Activated CD8-positive, alpha-beta T cell treated with anti-CD3 and anti-CD28 coated beads for 36 hours (primary cell): Measurements from ENCODE around the gene CDH13. TPM values are rescaled to one million over a fixed set of nuclear protein-coding genes. Genes with fewer than 3 reads are reported as not detected.
A peak's percentile ranks its signal among the peaks of the same experiment; 100 is the strongest.

ENCODE experiments used
- ATAC-seq: fragments of 200-7000 bp; cut with Tn5 transposase; one replicate; pipeline ENCODE4 v1.10.0; 2021; ENCODE audit warnings: mild to moderate bottlenecking, moderate library complexity
- CTCF ChIA-PET: fragments of 350-600 bp; sonication (Branson Sonifier 250); formaldehyde crosslinking; loops from one replicate; lab custom pipeline; 2021; ENCODE audit warnings: antibody characterized with exemption; lab: Charles Lee
- POLR2A ChIA-PET: fragments of 350-600 bp; sonication (Branson Sonifier 250); formaldehyde crosslinking; loops from one replicate; lab custom pipeline; 2021; ENCODE audit warnings: antibody characterized with exemption; lab: Charles Lee
- DNase-seq: peaks from one replicate; pipeline ENCODE4 v3.0.0-alpha.2; 2020
- H3K27ac Mint-ChIP-seq: one replicate; pipeline ENCODE4 v1.8.0; 2021; ENCODE audit warnings: mild to moderate bottlenecking, mixed read lengths
- H3K27me3 Mint-ChIP-seq: one replicate; pipeline ENCODE4 v1.8.0; 2021; ENCODE audit warnings: mixed read lengths
- H3K36me3 Mint-ChIP-seq: one replicate; pipeline ENCODE4 v1.8.0; 2021; ENCODE audit warnings: low read depth, mixed read lengths
- H3K4me1 Mint-ChIP-seq: one replicate; pipeline ENCODE4 v1.8.0; 2021; ENCODE audit warnings: low read depth, mixed read lengths
- H3K4me3 Mint-ChIP-seq: one replicate; pipeline ENCODE4 v1.8.0; 2021; ENCODE audit warnings: mild to moderate bottlenecking, moderate library complexity, mixed read lengths
- H3K9me3 Mint-ChIP-seq: one replicate; pipeline ENCODE4 v1.8.0; 2021; ENCODE audit warnings: mixed read lengths
- CTCF ChIP-seq: fragments of 200-600 bp; IDR thresholded peaks from one replicate; pipeline ENCODE4 v1.8.0; 2022; ENCODE audit warnings: antibody characterized with exemption, mild to moderate bottlenecking
- intact Hi-C: fragments of 100-400 bp; cut with micrococcal nuclease; formaldehyde crosslinking; loops from one replicate; pipeline ENCODE4 v1.10.0; 2022
- total RNA-seq, 2 experiments: library from RNA; stranded (reverse); gene quantifications; one replicate each; pipeline ENCODE4 v1.2.3, GENCODE V29; 2021

CDH13 gene
- total RNA-seq, 2 experiments from 2014 or later = not detected

GRCh38 chr16:83098536-83098935, 471.8 kb downstream of the CDH13 start:
- Mint-ChIP-seq H3K27ac (no peak overlapping the region), H3K27me3 (peaks cover 6% of the 10 kb centered on the region), H3K9me3 (peaks cover 9% of the 10 kb centered on the region), H3K4me3 (no peak overlapping the region), H3K36me3 (no peaks in the 10 kb centered on the region), H3K4me1 (peaks cover 1% of the 10 kb centered on the region)
- no peak for DNase-seq
- CTCF ChIA-PET = no interaction called here
- no peak for ATAC-seq
- intact Hi-C loops = no loop called here
- POLR2A ChIA-PET = no interaction called here
- no peak for TF ChIP-seq CTCF

- Mint-ChIP-seq H3K27me3 (peaks cover 10% of the 10 kb centered on the region), H3K9me3 (peaks cover 9% of the 10 kb centered on the region), H3K4me1 (peaks cover 1% of the 10 kb centered on the region), H3K36me3 (no peaks in the 10 kb centered on the region), H3K4me3 (no peak overlapping the region), H3K27ac (no peak overlapping the region)
- TF ChIP-seq CTCF = no peak
- DNase-seq (peak; percentile 30), ATAC-seq (peak; percentile 60)
- POLR2A ChIA-PET = no interaction called here
- CTCF ChIA-PET = no interaction called here
- intact Hi-C loops = no loop called here
Measured at GRCh38 chr16:83100679-83101078, 473.9 kb downstream of the CDH13 start.

- ChIA-PET POLR2A (no interaction called here), CTCF (no interaction called here)
- TF ChIP-seq CTCF = no peak
- Mint-ChIP-seq H3K36me3 (no peaks in the 10 kb centered on the region), H3K27ac (no peak overlapping the region), H3K27me3 (peaks cover 10% of the 10 kb centered on the region), H3K4me3 (no peak overlapping the region), H3K4me1 (peaks cover 1% of the 10 kb centered on the region), H3K9me3 (peaks cover 12% of the 10 kb centered on the region)
- no peak for ATAC-seq
- no peak for DNase-seq
- intact Hi-C loops = no loop called here
Measured at GRCh38 chr16:83102336-83102735, 475.6 kb downstream of the CDH13 start.

- DNase-seq (no peak), ATAC-seq (no peak)
- no peak for TF ChIP-seq CTCF
- Mint-ChIP-seq H3K4me1 (no peaks in the 10 kb centered on the region), H3K9me3 (peaks cover 3% of the 10 kb centered on the region), H3K36me3 (no peaks in the 10 kb centered on the region), H3K27me3 (peaks cover 13% of the 10 kb centered on the region), H3K4me3 (no peak overlapping the region), H3K27ac (no peak overlapping the region)
- ChIA-PET POLR2A (no interaction called here), CTCF (no interaction called here)
- intact Hi-C loops = no loop called here
Measured at GRCh38 chr16:83105279-83106077, 478.7 kb downstream of the CDH13 start.

DNA sequence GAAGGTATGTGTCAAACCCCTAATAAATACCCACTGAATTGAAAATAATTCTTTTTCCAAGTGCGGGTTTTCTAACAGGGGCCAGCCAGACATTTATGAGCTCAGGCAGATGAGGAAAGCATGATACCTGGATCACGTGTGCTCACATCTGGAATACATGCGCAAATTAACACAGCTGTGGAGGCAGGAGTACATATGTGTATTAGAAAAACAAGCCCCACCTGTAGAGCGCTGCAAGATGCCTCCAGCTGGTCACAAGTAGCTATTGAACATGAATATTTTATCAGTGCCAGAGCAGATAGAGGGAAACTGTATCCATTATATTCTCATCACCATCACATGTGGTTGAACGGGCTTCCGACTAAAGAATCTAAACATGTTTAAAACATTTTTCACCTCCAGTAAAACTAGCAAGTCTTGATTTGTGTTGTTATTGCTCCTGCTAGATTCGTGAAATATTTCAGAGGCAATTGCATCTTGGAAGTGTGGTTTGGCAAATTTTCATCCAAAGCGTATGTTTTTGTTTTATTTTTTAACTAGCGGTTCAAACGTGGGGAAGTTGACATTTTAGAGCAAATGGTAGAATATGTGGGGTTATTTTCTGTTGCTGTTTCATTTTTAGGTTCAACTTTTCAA, 482.8 kb downstream of the CDH13 start:
- Mint-ChIP-seq H3K4me3 (no peak overlapping the region), H3K27me3 (peaks cover 3% of the 10 kb centered on the region), H3K36me3 (no peaks in the 10 kb centered on the region), H3K9me3 (peaks cover 3% of the 10 kb centered on the region), H3K27ac (no peak overlapping the region), H3K4me1 (no peaks in the 10 kb centered on the region)
- intact Hi-C loops = no loop called here
- ATAC-seq (no peak), DNase-seq (no peak)
- TF ChIP-seq CTCF = no peak
- CTCF ChIA-PET = no interaction called here
- POLR2A ChIA-PET = no interaction called here
